HepG2 (cell line): ENCODE results near the gene PCYT2. TPM values are rescaled to one million over a fixed set of nuclear protein-coding genes. Genes with fewer than 3 reads are reported as not detected.

Experiments
- ASH2L ChIP-seq: fragments of 300-600, 200-600 bp; sonication (generic); IDR thresholded peaks from 2 replicates; pipeline ENCODE4 v1.7.0; 2017; ENCODE audit warnings: low read depth, mild to moderate bottlenecking, moderate library complexity, mixed read lengths, low read length; ENCODE audit not compliant: insufficient read length
- CERS6 ChIP-seq: sonication (generic); formaldehyde crosslinking; IDR thresholded peaks from 2 replicates; pipeline ENCODE4 v1.5.0; 2020; ENCODE audit warnings: missing genetic modification reagents
- GZF1 ChIP-seq: sonication (generic); formaldehyde crosslinking; IDR thresholded peaks from 2 replicates; pipeline ENCODE4 v1.5.1; 2020; ENCODE audit warnings: mild to moderate bottlenecking, missing genetic modification reagents
- JUND ChIP-seq: sonication (generic); formaldehyde crosslinking; IDR thresholded peaks from 2 replicates; pipeline ENCODE4 v1.8.0; 2022; ENCODE audit warnings: mild to moderate bottlenecking, missing genetic modification reagents
- KDM3A ChIP-seq: IDR thresholded peaks from 2 replicates; pipeline ENCODE4 v1.6.1; 2018; ENCODE audit warnings: low read depth, missing compliant biosample characterization
- KLF12 ChIP-seq: sonication (generic); formaldehyde crosslinking; IDR thresholded peaks from 2 replicates; pipeline ENCODE4 v1.4.0; 2020; ENCODE audit warnings: missing genetic modification reagents, borderline replicate concordance
- MATR3 ChIP-seq: sonication (generic); formaldehyde crosslinking; IDR thresholded peaks from 2 replicates; pipeline ENCODE4 v1.4.0; 2020; ENCODE audit warnings: missing genetic modification reagents
- MED13 ChIP-seq: sonication (generic); formaldehyde crosslinking; IDR thresholded peaks from 2 replicates; pipeline ENCODE4 v1.5.0; 2020; ENCODE audit warnings: missing genetic modification reagents
- NCOA5 ChIP-seq: sonication (generic); formaldehyde crosslinking; IDR thresholded peaks from 2 replicates; pipeline ENCODE4 v1.4.0; 2020; ENCODE audit warnings: missing genetic modification reagents
- RCOR2 ChIP-seq: IDR thresholded peaks from 2 replicates; pipeline ENCODE4 v1.6.1; 2016; ENCODE audit warnings: missing biosample characterization, missing genetic modification reagents
- REST ChIP-seq, 2 experiments: IDR thresholded peaks; 2 replicates each; pipeline ENCODE4 v1.6.1; 2011 to 2012; ENCODE audit warnings: low read length in 2 of 2, borderline replicate concordance in 1 of 2, low read depth in 1 of 2, mild to moderate bottlenecking in 1 of 2, moderate library complexity in 1 of 2
- TBL1XR1 ChIP-seq: fragments of 150-350 bp; IDR thresholded peaks from 2 replicates; pipeline ENCODE4 v1.6.1; 2014; ENCODE audit warnings: borderline replicate concordance, low read length; ENCODE audit not compliant: partially characterized antibody
- TRIM22 ChIP-seq: fragments of 450-650 bp; IDR thresholded peaks from 2 replicates; pipeline ENCODE4 v1.6.1; 2017
- ZHX1 ChIP-seq: sonication (generic); formaldehyde crosslinking; IDR thresholded peaks from 2 replicates; pipeline ENCODE4 v1.8.1; 2022; ENCODE audit warnings: low read depth, mild to moderate bottlenecking, missing genetic modification reagents
- ZNF180 ChIP-seq: sonication (generic); formaldehyde crosslinking; IDR thresholded peaks from 2 replicates; pipeline ENCODE4 v1.4.0; 2020; ENCODE audit warnings: low read depth, missing genetic modification reagents, borderline replicate concordance
- ZNF225 ChIP-seq: sonication (generic); formaldehyde crosslinking; IDR thresholded peaks from 2 replicates; pipeline ENCODE4 v1.4.0; 2020; ENCODE audit warnings: mild to moderate bottlenecking, missing genetic modification reagents
- ZNF260 ChIP-seq: sonication (generic); formaldehyde crosslinking; IDR thresholded peaks from 2 replicates; pipeline ENCODE4 v1.4.0; 2020; ENCODE audit warnings: missing genetic modification reagents, low read depth, mild to moderate bottlenecking, borderline replicate concordance
- ZNF292 ChIP-seq: sonication (generic); formaldehyde crosslinking; IDR thresholded peaks from 2 replicates; pipeline ENCODE4 v1.8.1; 2022; ENCODE audit warnings: mild to moderate bottlenecking, low read depth, missing genetic modification reagents, borderline replicate concordance
- ZNF343 ChIP-seq: sonication (generic); formaldehyde crosslinking; IDR thresholded peaks from 2 replicates; pipeline ENCODE4 v1.4.0; 2020; ENCODE audit warnings: mild to moderate bottlenecking, missing genetic modification reagents
- ZNF703 ChIP-seq: sonication (generic); formaldehyde crosslinking; IDR thresholded peaks from 2 replicates; pipeline ENCODE4 v1.5.1; 2020; ENCODE audit warnings: missing genetic modification reagents, mild to moderate bottlenecking, moderate library complexity, borderline replicate concordance
- polyA plus RNA-seq, 8 experiments: library from polyadenylated mRNA; depleted of rRNA in 3 of 8; stranded (reverse) in 7 of 8; unstranded in 1 of 8; fragments of >200 nt; fragmentation: Illumina TruSeq in 4 of 8; extraction: Trizol in 4 of 8; gene quantifications; 2 replicates each; pipeline versions ENCODE4 v1.2.1 to v1.2.3, GENCODE V29; 2011 to 2016; ENCODE audit warnings: low read depth in 4 of 8, missing spikeins in 1 of 8, mixed read lengths in 1 of 8; ENCODE audit not compliant: insufficient read depth in 1 of 8
- total RNA-seq, 5 experiments: library from RNA; depleted of rRNA; stranded (reverse); fragments of >200 nt; fragmentation: Illumina TruSeq; extraction: Trizol; gene quantifications; 2 replicates each; pipeline ENCODE4 v1.2.3, GENCODE V29; 2016; ENCODE audit warnings: low read depth in 1 of 5

The PCYT2 gene
- total and polyA plus RNA-seq, 2 of the 13 experiments (the other 11 are each of a cell fraction or from before 2014, with no cell fraction given): 147 to 297 TPM

GRCh38 chr17:81859906-81860755 is 51.1 kb downstream of the PCYT2 start, which contains the start of gene P4HB (continued):
- TF ChIP-seq JUND (CRISPR knock-in tag): 0 out of 2 replicates have a peak, but pooled peaks have one; percentile 55
- 0 out of 2 replicates have a peak, but pooled peaks have one; percentile 48 for TF ChIP-seq ZHX1 (CRISPR knock-in tag)
- peak; percentile 9 for TF ChIP-seq ASH2L
- TF ChIP-seq MED13: no peak; the same call in 1 of the 2 replicates
- no peak for TF ChIP-seq MATR3 (CRISPR knock-in tag)
- 0 out of 2 replicates have a peak, but pooled peaks have one; percentile 40 for TF ChIP-seq GZF1
- no peak for TF ChIP-seq NCOA5 (CRISPR knock-in tag)
- no peak for TF ChIP-seq RCOR2 (CRISPR knock-in tag)
- no peak for TF ChIP-seq TRIM22
- TF ChIP-seq ZNF292 (CRISPR knock-in tag): no peak
- no peak for TF ChIP-seq ZNF225 (CRISPR knock-in tag)
- TF ChIP-seq KLF12 (CRISPR knock-in tag): no peak; the same call in 1 of the 2 replicates
- no peak for TF ChIP-seq ZNF260 (CRISPR knock-in tag)
- TF ChIP-seq CERS6 (CRISPR knock-in tag): no peak
- TF ChIP-seq ZNF703 (CRISPR knock-in tag): no peak
- no peak for TF ChIP-seq TBL1XR1
- no peak for TF ChIP-seq REST (IDR thresholded peaks at IDR 0.05; ENCODE audit: borderline replicate concordance in 1 of 2, low read depth in 1 of 2, low read length in 2 of 2)
- TF ChIP-seq ZNF343: peak; percentile 12; the same call in 1 of the 2 replicates
- TF ChIP-seq ZNF180 (CRISPR knock-in tag): no peak
- 0 out of 2 replicates have a peak, but pooled peaks have one; percentile 3 for TF ChIP-seq KDM3A (CRISPR knock-in tag)
